Naive B cell (primary cell): ENCODE results near the gene ADD1. TPM values are rescaled to one million over a fixed set of nuclear protein-coding genes. Genes with fewer than 3 reads are reported as not detected.
A peak's percentile ranks its signal among the peaks of the same experiment; 100 is the strongest.
"Not testable (repeated sequence)": the region's sequence is repeated elsewhere in the genome, so short reads cannot be mapped to it uniquely, and the experiment has no call there.

ENCODE experiments used
- ATAC-seq, 2 donors: fragments of 150-1000 bp; cut with Tn5 transposase; 2 replicates each; pipeline ENCODE4 v1.10.0; 2021; ENCODE audit warnings: low read depth in 2 of 2, mild to moderate bottlenecking in 2 of 2, moderate library complexity in 2 of 2
- DNase-seq: peaks from one replicate; pipeline ENCODE4 v3.0.0; 2022
- H3K27ac Mint-ChIP-seq, 6 donors: one replicate each; pipeline ENCODE4 v1.8.0; 2020 to 2022; ENCODE audit warnings: mild to moderate bottlenecking in 6 of 6, mixed read lengths in 6 of 6, moderate library complexity in 5 of 6, inconsistent platforms in 2 of 6
- H3K27me3 Mint-ChIP-seq, 3 donors: one replicate each; pipeline ENCODE4 v1.8.0; 2021 to 2022; ENCODE audit warnings: mixed read lengths in 3 of 3, mild to moderate bottlenecking in 1 of 3
- H3K36me3 Mint-ChIP-seq, 2 donors: one replicate each; pipeline ENCODE4 v1.8.0; 2020 to 2022; ENCODE audit warnings: mixed read lengths in 2 of 2, inconsistent platforms in 1 of 2, mild to moderate bottlenecking in 1 of 2
- H3K4me1 Mint-ChIP-seq, 3 donors: one replicate each; pipeline ENCODE4 v1.8.0; 2020 to 2022; ENCODE audit warnings: mixed read lengths in 3 of 3, inconsistent platforms in 1 of 3, mild to moderate bottlenecking in 1 of 3, moderate library complexity in 1 of 3
- H3K4me3 Mint-ChIP-seq, 8 donors: one replicate each; pipeline ENCODE4 v1.8.0; 2020 to 2022; ENCODE audit warnings: mild to moderate bottlenecking in 8 of 8, mixed read lengths in 8 of 8, moderate library complexity in 8 of 8, inconsistent platforms in 2 of 8
- H3K9me3 Mint-ChIP-seq, 7 donors: one replicate each; pipeline ENCODE4 v1.8.0; 2020 to 2022; ENCODE audit warnings: mixed read lengths in 7 of 7, mild to moderate bottlenecking in 5 of 7, inconsistent platforms in 2 of 7, moderate library complexity in 1 of 7
- polyA plus RNA-seq, 6 donors: library from polyadenylated mRNA; unstranded; fragments of 300-500 nt; fragmentation: Illumina TruSeq; gene quantifications; one replicate each; pipeline ENCODE4 v1.2.3, GENCODE V29; 2021; ENCODE audit warnings: low read depth in 6 of 6

Gene ADD1
- polyA plus RNA-seq, 6 donors from 2014 or later, result 325 to 440 (median 349) TPM

GRCh38 chr4:2939383-2940243 lies 96.0 kb downstream of the ADD1 start:
- H3K9me3 Mint-ChIP-seq, result no peaks in the 10 kb centered on the region
- H3K27ac Mint-ChIP-seq, result peak overlapping the region in 1 of 6 donors; percentile 81
- H3K4me3 Mint-ChIP-seq, result peak overlapping the region in 1 of 8 donors; percentile 64
- no peaks in the 10 kb centered on the region for H3K27me3 Mint-ChIP-seq
- ATAC-seq, result no peak
- no peak for DNase-seq
- H3K4me1 Mint-ChIP-seq, result peaks cover 7 to 18% (median 13%) of the 10 kb centered on the region in 3 donors
- H3K36me3 Mint-ChIP-seq, result peaks cover 0 to 8% of the 10 kb centered on the region in 2 donors

GRCh38 chr4:2940267-2941137 lies 96.9 kb downstream of the ADD1 start:
- DNase-seq (no peak), ATAC-seq (no peak)
- Mint-ChIP-seq H3K4me1 (peaks cover 7 to 15% (median 13%) of the 10 kb centered on the region in 3 donors), H3K9me3 (no peaks in the 10 kb centered on the region), H3K36me3 (peaks cover 0 to 8% of the 10 kb centered on the region in 2 donors), H3K4me3 (peak overlapping the region in 2 of 8 donors; percentile 27 to 51), H3K27ac (peak overlapping the region in 4 of 6 donors; percentile 31 to 81 (median 53)), H3K27me3 (no peaks in the 10 kb centered on the region)

- ATAC-seq (no peak), DNase-seq (no peak)
- Mint-ChIP-seq H3K36me3 (peaks cover 5 to 16% of the 10 kb centered on the region in 2 donors), H3K27me3 (no peaks in the 10 kb centered on the region), H3K27ac (peak overlapping the region in 2 of 6 donors; percentile 34 to 72), H3K4me3 (peak overlapping the region in 2 of 8 donors; percentile 27 to 51), H3K4me1 (peaks cover 7 to 10% (median 7%) of the 10 kb centered on the region in 3 donors), H3K9me3 (no peaks in the 10 kb centered on the region)
These were observed 97.7 kb downstream of the ADD1 start for GRCh38 chr4:2941138-2942036.

GRCh38 chr4:2942037-2942531 lies 98.4 kb downstream of the ADD1 start:
- Mint-ChIP-seq H3K9me3 (no peaks in the 10 kb centered on the region), H3K27ac (peak overlapping the region in 3 of 6 donors; percentile 24 to 60 (median 34)), H3K27me3 (no peaks in the 10 kb centered on the region), H3K4me3 (no peak overlapping the region), H3K4me1 (peaks cover 0 to 5% (median 2%) of the 10 kb centered on the region in 3 donors), H3K36me3 (peaks cover 7 to 21% of the 10 kb centered on the region in 2 donors)
- ATAC-seq, result no peak
- no peak for DNase-seq

GRCh38 chr4:2942532-2943363 lies 99.1 kb downstream of the ADD1 start:
- H3K36me3 Mint-ChIP-seq, result peaks cover 7 to 21% of the 10 kb centered on the region in 2 donors
- DNase-seq (no peak), ATAC-seq (no peak)

GRCh38 chr4:2943364-2944090 lies 99.9 kb downstream of the ADD1 start:
- ATAC-seq (no peak), DNase-seq (no peak)
- Mint-ChIP-seq H3K4me1 (peaks cover 0 to 4% (median 0%) of the 10 kb centered on the region in 3 donors), H3K9me3 (no peaks in the 10 kb centered on the region), H3K36me3 (peaks cover 12 to 29% of the 10 kb centered on the region in 2 donors), H3K27ac (no peak overlapping the region), H3K27me3 (no peaks in the 10 kb centered on the region), H3K4me3 (peak overlapping the region in 1 of 8 donors; percentile 41)

More at GRCh38 chr4:2942532-2943363, 99.1 kb downstream of the ADD1 start:
- no peaks in the 10 kb centered on the region for H3K9me3 Mint-ChIP-seq
- H3K4me3 Mint-ChIP-seq, result no peak overlapping the region
- peak overlapping the region in 3 of 6 donors; percentile 34 to 83 (median 60) for H3K27ac Mint-ChIP-seq
- peaks cover 0 to 4% (median 0%) of the 10 kb centered on the region in 3 donors for H3K4me1 Mint-ChIP-seq
- H3K27me3 Mint-ChIP-seq, result no peaks in the 10 kb centered on the region

GRCh38 chr4:2944091-2944482 lies 100.4 kb downstream of the ADD1 start:
- Mint-ChIP-seq H3K36me3 (peaks cover 12 to 25% of the 10 kb centered on the region in 2 donors), H3K27me3 (no peaks in the 10 kb centered on the region), H3K27ac (peak overlapping the region in 1 of 6 donors; percentile 62), H3K9me3 (no peaks in the 10 kb centered on the region), H3K4me3 (peak overlapping the region in 2 of 8 donors; percentile 29 to 41), H3K4me1 (peaks cover 0 to 4% (median 4%) of the 10 kb centered on the region in 3 donors)
- ATAC-seq, result no peak
- DNase-seq, result no peak

- DNase-seq (no peak), ATAC-seq (no peak)
- Mint-ChIP-seq H3K4me3 (no peak overlapping the region), H3K27ac (peak overlapping the region in 1 of 6 donors; percentile 18), H3K27me3 (no peaks in the 10 kb centered on the region), H3K9me3 (no peaks in the 10 kb centered on the region), H3K36me3 (peaks cover 12 to 25% of the 10 kb centered on the region in 2 donors), H3K4me1 (peaks cover 0 to 8% (median 4%) of the 10 kb centered on the region in 3 donors)
These were observed 101.2 kb downstream of the ADD1 start for GRCh38 chr4:2944586-2945526.

GRCh38 chr4:2945619-2946604 lies 102.3 kb downstream of the ADD1 start:
- H3K4me1 Mint-ChIP-seq, result peaks cover 0 to 11% (median 4%) of the 10 kb centered on the region in 3 donors
- not testable (repeated sequence) for H3K4me3 Mint-ChIP-seq, ATAC-seq, H3K9me3 Mint-ChIP-seq, DNase-seq, H3K27me3 Mint-ChIP-seq
- H3K27ac Mint-ChIP-seq, result peak overlapping the region in 4 of 6 donors; percentile 18 to 86 (median 62)
- peaks cover 17 to 35% of the 10 kb centered on the region in 2 donors for H3K36me3 Mint-ChIP-seq
